Measurements from ENCODE around the gene DGKD.

The DGKD gene

GRCh38 chr2:233485726-233486125 is 131.4 kb downstream of the DGKD start:
- H3K27me3 ChIP-seq (ENCODE audit: control insufficient read depth in 5 of 5, insufficient read depth in 4 of 5, low read length in 5 of 5): no peaks in the 10 kb centered on the region

DNA sequence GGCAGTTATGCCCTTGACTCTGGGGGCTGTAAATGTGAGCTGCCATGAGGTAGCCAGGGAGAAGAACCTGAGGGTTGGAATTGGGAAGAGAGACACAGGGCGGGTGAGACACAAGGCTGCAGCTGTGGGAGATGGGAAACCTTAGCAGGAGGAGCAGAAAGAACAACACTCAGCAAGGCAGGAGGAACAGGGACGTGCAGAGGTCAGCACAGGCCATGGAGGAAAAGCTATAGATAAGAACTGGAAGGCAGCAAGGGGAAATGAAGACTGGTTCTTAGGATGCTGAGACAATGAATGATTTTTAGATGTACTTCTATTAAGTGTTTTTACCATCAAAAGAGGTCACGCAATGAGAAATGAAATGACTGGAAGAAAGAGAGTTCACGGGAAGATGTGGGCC is 132.1 kb downstream of the DGKD start:
- H3K9me3 ChIP-seq (ENCODE audit: control insufficient read depth in 5 of 5, low read length in 5 of 5): no peaks in the 10 kb centered on the region
- H3K4me3 ChIP-seq (ENCODE audit: low read depth in 1 of 5, low read length in 5 of 5): no peak overlapping the region
- peaks cover 22 to 92% (median 76%) of the 10 kb centered on the region in 5 donors for H3K36me3 ChIP-seq (ENCODE audit: control insufficient read depth in 5 of 5, insufficient read depth in 5 of 5, low read length in 5 of 5)
- no peak overlapping the region for H3K27ac ChIP-seq (ENCODE audit: low read depth, low read length)
- no peak overlapping the region for H3K9ac ChIP-seq (ENCODE audit: low read length in 5 of 5)
- H3K27me3 ChIP-seq (ENCODE audit: control insufficient read depth in 5 of 5, insufficient read depth in 4 of 5, low read length in 5 of 5): no peaks in the 10 kb centered on the region
- peaks cover 0 to 9% (median 4%) of the 10 kb centered on the region in 5 donors for H3K4me1 ChIP-seq (ENCODE audit: control insufficient read depth in 5 of 5, insufficient read depth in 5 of 5, low read length in 5 of 5)

More at GRCh38 chr2:233485726-233486125, 131.4 kb downstream of the DGKD start:
- H3K9me3 ChIP-seq (ENCODE audit: control insufficient read depth in 5 of 5, low read length in 5 of 5): no peaks in the 10 kb centered on the region
- peaks cover 22 to 90% (median 74%) of the 10 kb centered on the region in 5 donors for H3K36me3 ChIP-seq (ENCODE audit: control insufficient read depth in 5 of 5, insufficient read depth in 5 of 5, low read length in 5 of 5)
- no peak overlapping the region for H3K4me3 ChIP-seq (ENCODE audit: low read depth in 1 of 5, low read length in 5 of 5)
- H3K9ac ChIP-seq (ENCODE audit: low read length in 5 of 5): no peak overlapping the region
- H3K27ac ChIP-seq (ENCODE audit: low read depth, low read length): no peak overlapping the region
- H3K4me1 ChIP-seq (ENCODE audit: control insufficient read depth in 5 of 5, insufficient read depth in 5 of 5, low read length in 5 of 5): peaks cover 0 to 10% (median 4%) of the 10 kb centered on the region in 5 donors

- no peak overlapping the region for H3K9ac ChIP-seq (ENCODE audit: low read length in 5 of 5)
- peaks cover 27 to 92% (median 75%) of the 10 kb centered on the region in 5 donors for H3K36me3 ChIP-seq (ENCODE audit: control insufficient read depth in 5 of 5, insufficient read depth in 5 of 5, low read length in 5 of 5)
- H3K9me3 ChIP-seq (ENCODE audit: control insufficient read depth in 5 of 5, low read length in 5 of 5): no peaks in the 10 kb centered on the region
Observed at GRCh38 chr2:233486778-233487552, 132.7 kb downstream of the DGKD start.

GRCh38 chr2:233487748-233488345 is 133.6 kb downstream of the DGKD start:
- H3K27ac ChIP-seq (ENCODE audit: low read depth, low read length): no peak overlapping the region
- peaks cover 0 to 5% (median 4%) of the 10 kb centered on the region in 5 donors for H3K4me1 ChIP-seq (ENCODE audit: control insufficient read depth in 5 of 5, insufficient read depth in 5 of 5, low read length in 5 of 5)
- H3K9ac ChIP-seq (ENCODE audit: low read length in 5 of 5): no peak overlapping the region
- no peak overlapping the region for H3K4me3 ChIP-seq (ENCODE audit: low read depth in 1 of 5, low read length in 5 of 5)
- no peaks in the 10 kb centered on the region for H3K27me3 ChIP-seq (ENCODE audit: control insufficient read depth in 5 of 5, insufficient read depth in 4 of 5, low read length in 5 of 5)
- H3K36me3 ChIP-seq (ENCODE audit: control insufficient read depth in 5 of 5, insufficient read depth in 5 of 5, low read length in 5 of 5): peaks cover 33 to 91% (median 75%) of the 10 kb centered on the region in 5 donors
- no peaks in the 10 kb centered on the region for H3K9me3 ChIP-seq (ENCODE audit: control insufficient read depth in 5 of 5, low read length in 5 of 5)

More at GRCh38 chr2:233486778-233487552, 132.7 kb downstream of the DGKD start:
- Histone ChIP-seq H3K4me1 (ENCODE audit: control insufficient read depth in 5 of 5, insufficient read depth in 5 of 5, low read length in 5 of 5) (peaks cover 0 to 5% (median 4%) of the 10 kb centered on the region in 5 donors), H3K27me3 (ENCODE audit: control insufficient read depth in 5 of 5, insufficient read depth in 4 of 5, low read length in 5 of 5) (no peaks in the 10 kb centered on the region), H3K27ac (ENCODE audit: low read depth, low read length) (no peak overlapping the region), H3K4me3 (ENCODE audit: low read depth in 1 of 5, low read length in 5 of 5) (no peak overlapping the region)

DNA sequence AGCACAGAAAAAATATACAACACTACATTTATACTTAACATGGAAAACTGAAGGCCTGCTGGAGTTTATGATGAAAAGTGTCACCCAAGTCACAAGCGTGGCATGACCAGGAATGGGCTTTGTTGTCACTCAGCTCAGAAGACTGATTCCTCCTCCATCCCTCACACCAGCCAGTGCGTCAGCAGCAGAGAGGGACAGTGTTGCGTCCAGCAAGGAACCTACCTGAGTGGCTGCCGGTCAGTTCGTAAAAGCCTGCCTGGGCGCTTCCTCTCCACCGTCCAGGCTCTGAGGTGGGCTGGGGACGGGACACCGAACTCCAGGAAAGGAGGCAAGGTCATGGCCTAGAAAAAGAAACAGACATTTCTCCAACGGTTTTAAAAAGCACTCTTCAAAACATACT is 134.8 kb downstream of the DGKD start:
- Histone ChIP-seq H3K36me3 (ENCODE audit: control insufficient read depth in 5 of 5, insufficient read depth in 5 of 5, low read length in 5 of 5) (peaks cover 39 to 87% (median 79%) of the 10 kb centered on the region in 5 donors), H3K4me1 (ENCODE audit: control insufficient read depth in 5 of 5, insufficient read depth in 5 of 5, low read length in 5 of 5) (peaks cover 0 to 5% (median 4%) of the 10 kb centered on the region in 5 donors), H3K27me3 (ENCODE audit: control insufficient read depth in 5 of 5, insufficient read depth in 4 of 5, low read length in 5 of 5) (no peaks in the 10 kb centered on the region), H3K4me3 (ENCODE audit: low read depth in 1 of 5, low read length in 5 of 5) (no peak overlapping the region), H3K9me3 (ENCODE audit: control insufficient read depth in 5 of 5, low read length in 5 of 5) (no peaks in the 10 kb centered on the region), H3K27ac (ENCODE audit: low read depth, low read length) (no peak overlapping the region), H3K9ac (ENCODE audit: low read length in 5 of 5) (no peak overlapping the region)

GRCh38 chr2:233489666-233490065 is 135.4 kb downstream of the DGKD start:
- H3K27ac ChIP-seq (ENCODE audit: low read depth, low read length): no peak overlapping the region
- H3K4me1 ChIP-seq (ENCODE audit: control insufficient read depth in 5 of 5, insufficient read depth in 5 of 5, low read length in 5 of 5): peaks cover 0 to 5% (median 4%) of the 10 kb centered on the region in 5 donors
- H3K9me3 ChIP-seq (ENCODE audit: control insufficient read depth in 5 of 5, low read length in 5 of 5): no peaks in the 10 kb centered on the region
- H3K9ac ChIP-seq (ENCODE audit: low read length in 5 of 5): no peak overlapping the region
- H3K27me3 ChIP-seq (ENCODE audit: control insufficient read depth in 5 of 5, insufficient read depth in 4 of 5, low read length in 5 of 5): no peaks in the 10 kb centered on the region
- peaks cover 37 to 82% (median 75%) of the 10 kb centered on the region in 5 donors for H3K36me3 ChIP-seq (ENCODE audit: control insufficient read depth in 5 of 5, insufficient read depth in 5 of 5, low read length in 5 of 5)
- H3K4me3 ChIP-seq (ENCODE audit: low read depth in 1 of 5, low read length in 5 of 5): no peak overlapping the region

GRCh38 chr2:233490831-233491230 is 136.5 kb downstream of the DGKD start:
- Histone ChIP-seq H3K9me3 (ENCODE audit: control insufficient read depth in 5 of 5, low read length in 5 of 5) (no peaks in the 10 kb centered on the region), H3K4me1 (ENCODE audit: control insufficient read depth in 5 of 5, insufficient read depth in 5 of 5, low read length in 5 of 5) (peaks cover 0 to 5% (median 4%) of the 10 kb centered on the region in 5 donors), H3K4me3 (ENCODE audit: low read depth in 1 of 5, low read length in 5 of 5) (no peak overlapping the region), H3K9ac (ENCODE audit: low read length in 5 of 5) (no peak overlapping the region), H3K27ac (ENCODE audit: low read depth, low read length) (no peak overlapping the region), H3K27me3 (ENCODE audit: control insufficient read depth in 5 of 5, insufficient read depth in 4 of 5, low read length in 5 of 5) (no peaks in the 10 kb centered on the region), H3K36me3 (ENCODE audit: control insufficient read depth in 5 of 5, insufficient read depth in 5 of 5, low read length in 5 of 5) (peaks cover 30 to 79% (median 70%) of the 10 kb centered on the region in 5 donors)

- no peaks in the 10 kb centered on the region for H3K27me3 ChIP-seq (ENCODE audit: control insufficient read depth in 5 of 5, insufficient read depth in 4 of 5, low read length in 5 of 5)
- no peak overlapping the region for H3K4me3 ChIP-seq (ENCODE audit: low read depth in 1 of 5, low read length in 5 of 5)
- H3K9me3 ChIP-seq (ENCODE audit: control insufficient read depth in 5 of 5, low read length in 5 of 5): no peaks in the 10 kb centered on the region
- H3K27ac ChIP-seq (ENCODE audit: low read depth, low read length): no peak overlapping the region
- H3K36me3 ChIP-seq (ENCODE audit: control insufficient read depth in 5 of 5, insufficient read depth in 5 of 5, low read length in 5 of 5): peaks cover 35 to 78% (median 67%) of the 10 kb centered on the region in 5 donors
- peaks cover 0 to 5% (median 4%) of the 10 kb centered on the region in 5 donors for H3K4me1 ChIP-seq (ENCODE audit: control insufficient read depth in 5 of 5, insufficient read depth in 5 of 5, low read length in 5 of 5)
- no peak overlapping the region for H3K9ac ChIP-seq (ENCODE audit: low read length in 5 of 5)
Observed at GRCh38 chr2:233491326-233491725, 137.0 kb downstream of the DGKD start.

DNA sequence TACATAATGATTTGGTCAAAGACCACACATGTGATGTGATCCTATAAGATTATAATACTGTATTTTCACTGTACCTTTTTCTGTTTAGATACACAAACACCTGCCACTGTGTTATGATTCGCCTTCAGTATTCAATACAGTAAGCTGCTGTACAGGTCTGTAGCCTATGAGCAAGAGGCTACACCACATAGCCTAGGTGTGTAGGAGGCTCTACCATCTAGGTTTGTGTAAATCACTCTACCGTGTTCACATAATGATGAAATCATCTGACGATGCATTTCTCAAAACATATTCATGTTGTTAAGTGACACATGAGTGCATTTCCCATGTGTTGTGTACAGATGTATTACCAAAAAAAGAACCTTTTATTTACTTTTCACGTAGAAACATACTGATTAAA is 137.8 kb downstream of the DGKD start:
- no peaks in the 10 kb centered on the region for H3K9me3 ChIP-seq (ENCODE audit: control insufficient read depth in 5 of 5, low read length in 5 of 5)
- H3K4me1 ChIP-seq (ENCODE audit: control insufficient read depth in 5 of 5, insufficient read depth in 5 of 5, low read length in 5 of 5): no peaks in the 10 kb centered on the region
- H3K9ac ChIP-seq (ENCODE audit: low read length in 5 of 5): no peak overlapping the region
- H3K4me3 ChIP-seq (ENCODE audit: low read depth in 1 of 5, low read length in 5 of 5): no peak overlapping the region
- peaks cover 41 to 78% (median 66%) of the 10 kb centered on the region in 5 donors for H3K36me3 ChIP-seq (ENCODE audit: control insufficient read depth in 5 of 5, insufficient read depth in 5 of 5, low read length in 5 of 5)
- H3K27ac ChIP-seq (ENCODE audit: low read depth, low read length): no peak overlapping the region
- no peaks in the 10 kb centered on the region for H3K27me3 ChIP-seq (ENCODE audit: control insufficient read depth in 5 of 5, insufficient read depth in 4 of 5, low read length in 5 of 5)

DNA sequence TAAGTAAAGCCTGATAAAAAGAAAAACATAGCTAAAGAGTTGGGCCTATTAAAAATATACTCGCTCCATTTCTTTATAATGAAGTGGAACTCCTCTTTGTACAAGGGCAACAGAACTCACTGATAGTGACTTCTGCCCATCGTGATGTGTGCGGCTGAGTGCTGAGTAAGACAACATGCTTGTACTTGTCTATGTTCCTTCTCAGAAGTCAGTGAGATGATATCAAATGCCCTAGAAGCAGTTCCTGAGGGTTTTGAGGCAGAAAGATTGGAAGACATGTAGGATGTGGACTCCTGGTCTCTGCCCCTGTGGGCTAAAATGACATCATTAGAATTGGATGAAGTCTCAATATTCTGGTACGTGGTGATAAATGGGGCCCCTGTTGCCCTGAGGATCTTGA is 138.5 kb downstream of the DGKD start:
- H3K27me3 ChIP-seq (ENCODE audit: control insufficient read depth in 5 of 5, insufficient read depth in 4 of 5, low read length in 5 of 5): no peaks in the 10 kb centered on the region
- H3K9ac ChIP-seq (ENCODE audit: low read length in 5 of 5): no peak overlapping the region
- no peaks in the 10 kb centered on the region for H3K9me3 ChIP-seq (ENCODE audit: control insufficient read depth in 5 of 5, low read length in 5 of 5)
- peaks cover 41 to 80% (median 71%) of the 10 kb centered on the region in 5 donors for H3K36me3 ChIP-seq (ENCODE audit: control insufficient read depth in 5 of 5, insufficient read depth in 5 of 5, low read length in 5 of 5)
- no peak overlapping the region for H3K4me3 ChIP-seq (ENCODE audit: low read depth in 1 of 5, low read length in 5 of 5)
- no peak overlapping the region for H3K27ac ChIP-seq (ENCODE audit: low read depth, low read length)
- no peaks in the 10 kb centered on the region for H3K4me1 ChIP-seq (ENCODE audit: control insufficient read depth in 5 of 5, insufficient read depth in 5 of 5, low read length in 5 of 5)

Measured in subcutaneous abdominal adipose tissue (tissue), 5 donors.